ENCODE measurements around the gene MTNR1A. TPM values are rescaled to one million over a fixed set of nuclear protein-coding genes. Genes with fewer than 3 reads are reported as not detected.

MTNR1A gene
- total and polyA plus RNA-seq, 4 donors = not detected

GRCh38 chr4:186561748-186562147 lies 6.4 kb upstream of the MTNR1A start (continued):
- TF ChIP-seq REST (IDR thresholded peaks at IDR 0.05) (no peak), TAF1 (conservative IDR thresholded peaks at IDR 0.05) (no peak)

- no peaks in the 10 kb centered on the region for H3K4me1 ChIP-seq (ENCODE audit: control insufficient read depth in 4 of 4, insufficient read depth in 4 of 4, low read length in 3 of 4)
- 90% methylated on average over 3 of the region's 3 CpGs for WGBS
- H3K36me3 ChIP-seq (ENCODE audit: control insufficient read depth in 4 of 4, insufficient read depth in 3 of 4, low read depth in 1 of 4, low read length in 3 of 4) = no peaks in the 10 kb centered on the region
- no peak overlapping the region for H3K27ac ChIP-seq (ENCODE audit: low read depth in 1 of 2, low read length in 2 of 2)
- DNase-seq (ENCODE audit: low spot score) = no peak
- TF ChIP-seq RXRA (IDR thresholded peaks at IDR 0.05) = no peak
- TF ChIP-seq ATF3 (IDR thresholded peaks at IDR 0.05) = no peak
- TF ChIP-seq FOXA1 (IDR thresholded peaks at IDR 0.05) = no peak
- H3K4me3 ChIP-seq (ENCODE audit: low read depth in 1 of 3, low read length in 3 of 3) = no peak overlapping the region
- H3K27me3 ChIP-seq (ENCODE audit: control insufficient read depth in 4 of 4, insufficient read depth in 4 of 4, low read length in 3 of 4) = peaks cover 0 to 5% (median 0%) of the 10 kb centered on the region in 4 donors
- H3K9ac ChIP-seq (ENCODE audit: low read depth in 1 of 2, low read length in 2 of 2) = no peak overlapping the region
- H3K9me3 ChIP-seq (ENCODE audit: control insufficient read depth in 4 of 4, low read length in 3 of 4) = peaks cover 0 to 3% (median 0%) of the 10 kb centered on the region in 4 donors
Observed at GRCh38 chr4:186560647-186561046, 5.3 kb upstream of the MTNR1A start.

GRCh38 chr4:186557486-186557885 lies 2.1 kb upstream of the MTNR1A start:
- Histone ChIP-seq H3K27me3 (ENCODE audit: control insufficient read depth in 4 of 4, insufficient read depth in 4 of 4, low read length in 3 of 4) (peaks cover 0 to 9% (median 0%) of the 10 kb centered on the region in 4 donors), H3K9ac (ENCODE audit: low read depth in 1 of 2, low read length in 2 of 2) (no peak overlapping the region), H3K4me3 (ENCODE audit: low read depth in 1 of 3, low read length in 3 of 3) (no peak overlapping the region), H3K9me3 (ENCODE audit: control insufficient read depth in 4 of 4, low read length in 3 of 4) (peaks cover 0 to 3% (median 0%) of the 10 kb centered on the region in 4 donors), H3K4me1 (ENCODE audit: control insufficient read depth in 4 of 4, insufficient read depth in 4 of 4, low read length in 3 of 4) (peaks cover 0 to 7% (median 6%) of the 10 kb centered on the region in 4 donors), H3K36me3 (ENCODE audit: control insufficient read depth in 4 of 4, insufficient read depth in 3 of 4, low read depth in 1 of 4, low read length in 3 of 4) (no peaks in the 10 kb centered on the region), H3K27ac (ENCODE audit: low read depth in 1 of 2, low read length in 2 of 2) (no peak overlapping the region)
- 86% methylated on average over 3 of the region's 3 CpGs for WGBS
- DNase-seq (ENCODE audit: low spot score) = no peak
- no peak for TF ChIP-seq YY1 (IDR thresholded peaks at IDR 0.05)
- TF ChIP-seq ATF3 (IDR thresholded peaks at IDR 0.05) = no peak
- no peak for TF ChIP-seq FOXA2 (IDR thresholded peaks at IDR 0.05)
- no peak for TF ChIP-seq CTCF (IDR thresholded peaks at IDR 0.05; ENCODE audit: low read depth, low read length, missing input control)
- no peak for TF ChIP-seq HNF4G (IDR thresholded peaks at IDR 0.05)

- no peak overlapping the region for H3K9ac ChIP-seq (ENCODE audit: low read depth in 1 of 2, low read length in 2 of 2)
- no peak overlapping the region for H3K27ac ChIP-seq (ENCODE audit: low read depth in 1 of 2, low read length in 2 of 2)
- 52% methylated on average over 7 of the region's 7 CpGs for WGBS
- peaks cover 0 to 3% (median 0%) of the 10 kb centered on the region in 4 donors for H3K9me3 ChIP-seq (ENCODE audit: control insufficient read depth in 4 of 4, low read length in 3 of 4)
- peaks cover 0 to 7% (median 6%) of the 10 kb centered on the region in 4 donors for H3K4me1 ChIP-seq (ENCODE audit: control insufficient read depth in 4 of 4, insufficient read depth in 4 of 4, low read length in 3 of 4)
- H3K36me3 ChIP-seq (ENCODE audit: control insufficient read depth in 4 of 4, insufficient read depth in 3 of 4, low read depth in 1 of 4, low read length in 3 of 4) = no peaks in the 10 kb centered on the region
- no peak for DNase-seq (ENCODE audit: low spot score)
- H3K27me3 ChIP-seq (ENCODE audit: control insufficient read depth in 4 of 4, insufficient read depth in 4 of 4, low read length in 3 of 4) = peaks cover 0 to 9% (median 0%) of the 10 kb centered on the region in 4 donors
- no peak overlapping the region for H3K4me3 ChIP-seq (ENCODE audit: low read depth in 1 of 3, low read length in 3 of 3)
- TF ChIP-seq ZBTB33 (IDR thresholded peaks at IDR 0.05) (no peak), REST (IDR thresholded peaks at IDR 0.05) (no peak), GABPA (IDR thresholded peaks at IDR 0.05 in 1 of 2, conservative IDR thresholded peaks at IDR 0.05 in 1 of 2) (no peak), MAX (IDR thresholded peaks at IDR 0.05) (no peak), YY1 (IDR thresholded peaks at IDR 0.05) (no peak), HNF4G (IDR thresholded peaks at IDR 0.05) (no peak), NR2F2 (IDR thresholded peaks at IDR 0.05) (no peak), RXRA (IDR thresholded peaks at IDR 0.05) (no peak), FOXA1 (IDR thresholded peaks at IDR 0.05) (no peak)
Observed at GRCh38 chr4:186557061-186557460, 1.7 kb upstream of the MTNR1A start.

Data from liver (tissue), 9 donors.